ENCODE measurements around the gene KBTBD6.

The KBTBD6 gene

DNA sequence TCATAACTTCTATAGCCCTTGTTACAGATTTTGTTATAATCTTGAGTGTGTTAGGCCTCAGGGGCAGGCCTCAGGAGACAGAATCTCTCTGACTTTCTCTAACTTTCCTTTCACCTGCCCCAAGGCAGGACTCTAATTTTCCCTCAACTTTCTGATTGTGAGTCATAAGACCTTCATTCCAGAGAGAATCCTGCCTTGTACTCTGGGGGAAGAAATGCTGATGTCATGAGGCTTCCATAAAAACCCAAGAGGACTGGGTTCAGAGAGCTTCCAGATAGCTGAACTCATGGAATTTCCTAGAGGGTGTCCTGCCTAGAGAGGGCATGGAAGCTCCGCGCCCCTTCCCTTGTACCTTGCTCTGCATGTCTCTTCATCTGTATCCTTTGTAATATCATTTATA, 5.3 kb upstream of the KBTBD6 start:
- no peak overlapping the region for H3K4me3 ChIP-seq (ENCODE audit: low read depth, low read length)
- no peak for DNase-seq (ENCODE audit: low read depth)
- TF ChIP-seq POLR2A (IDR thresholded peaks at IDR 0.05; ENCODE audit: extremely low read depth, insufficient read length) (no peak), MYC (IDR thresholded peaks at IDR 0.05; ENCODE audit: low read depth, low read length) (no peak)
- TF ChIP-seq, protein P1, sequence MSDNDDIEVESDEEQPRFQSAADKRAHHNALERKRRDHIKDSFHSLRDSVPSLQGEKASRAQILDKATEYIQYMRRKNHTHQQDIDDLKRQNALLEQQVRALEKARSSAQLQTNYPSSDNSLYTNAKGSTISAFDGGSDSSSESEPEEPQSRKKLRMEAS (IDR thresholded peaks at IDR 0.05; ENCODE audit: low read depth, low read length), result no peak

DNA sequence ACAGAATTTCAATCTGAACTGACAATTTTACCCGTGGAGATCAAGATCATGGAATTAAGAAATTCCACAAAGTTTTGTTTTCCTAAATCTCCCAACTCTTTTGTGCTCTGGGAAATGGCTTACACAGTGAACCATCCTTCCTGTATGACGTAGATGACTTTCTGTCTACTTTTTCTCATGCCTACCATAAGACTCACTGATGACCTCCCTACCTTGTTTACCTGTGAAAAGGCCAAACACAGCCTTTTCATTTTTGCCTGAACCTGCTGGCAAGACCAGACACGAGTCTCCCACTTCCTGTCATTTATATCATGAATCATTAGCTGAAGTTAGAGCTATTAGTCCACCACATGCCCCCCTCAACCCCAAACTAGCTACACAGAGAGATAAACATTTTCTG, 4.6 kb upstream of the KBTBD6 start:
- H3K4me3 ChIP-seq (ENCODE audit: low read depth, low read length), result no peak overlapping the region
- DNase-seq (ENCODE audit: low read depth), result no peak
- TF ChIP-seq POLR2A (IDR thresholded peaks at IDR 0.05; ENCODE audit: extremely low read depth, insufficient read length) (no peak), MYC (IDR thresholded peaks at IDR 0.05; ENCODE audit: low read depth, low read length) (no peak)
- TF ChIP-seq, protein P2, sequence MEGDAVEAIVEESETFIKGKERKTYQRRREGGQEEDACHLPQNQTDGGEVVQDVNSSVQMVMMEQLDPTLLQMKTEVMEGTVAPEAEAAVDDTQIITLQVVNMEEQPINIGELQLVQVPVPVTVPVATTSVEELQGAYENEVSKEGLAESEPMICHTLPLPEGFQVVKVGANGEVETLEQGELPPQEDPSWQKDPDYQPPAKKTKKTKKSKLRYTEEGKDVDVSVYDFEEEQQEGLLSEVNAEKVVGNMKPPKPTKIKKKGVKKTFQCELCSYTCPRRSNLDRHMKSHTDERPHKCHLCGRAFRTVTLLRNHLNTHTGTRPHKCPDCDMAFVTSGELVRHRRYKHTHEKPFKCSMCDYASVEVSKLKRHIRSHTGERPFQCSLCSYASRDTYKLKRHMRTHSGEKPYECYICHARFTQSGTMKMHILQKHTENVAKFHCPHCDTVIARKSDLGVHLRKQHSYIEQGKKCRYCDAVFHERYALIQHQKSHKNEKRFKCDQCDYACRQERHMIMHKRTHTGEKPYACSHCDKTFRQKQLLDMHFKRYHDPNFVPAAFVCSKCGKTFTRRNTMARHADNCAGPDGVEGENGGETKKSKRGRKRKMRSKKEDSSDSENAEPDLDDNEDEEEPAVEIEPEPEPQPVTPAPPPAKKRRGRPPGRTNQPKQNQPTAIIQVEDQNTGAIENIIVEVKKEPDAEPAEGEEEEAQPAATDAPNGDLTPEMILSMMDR (IDR thresholded peaks at IDR 0.05; ENCODE audit: low read depth, low read length), result no peak
- TF ChIP-seq, protein P1 (IDR thresholded peaks at IDR 0.05; ENCODE audit: low read depth, low read length), result no peak

DNA sequence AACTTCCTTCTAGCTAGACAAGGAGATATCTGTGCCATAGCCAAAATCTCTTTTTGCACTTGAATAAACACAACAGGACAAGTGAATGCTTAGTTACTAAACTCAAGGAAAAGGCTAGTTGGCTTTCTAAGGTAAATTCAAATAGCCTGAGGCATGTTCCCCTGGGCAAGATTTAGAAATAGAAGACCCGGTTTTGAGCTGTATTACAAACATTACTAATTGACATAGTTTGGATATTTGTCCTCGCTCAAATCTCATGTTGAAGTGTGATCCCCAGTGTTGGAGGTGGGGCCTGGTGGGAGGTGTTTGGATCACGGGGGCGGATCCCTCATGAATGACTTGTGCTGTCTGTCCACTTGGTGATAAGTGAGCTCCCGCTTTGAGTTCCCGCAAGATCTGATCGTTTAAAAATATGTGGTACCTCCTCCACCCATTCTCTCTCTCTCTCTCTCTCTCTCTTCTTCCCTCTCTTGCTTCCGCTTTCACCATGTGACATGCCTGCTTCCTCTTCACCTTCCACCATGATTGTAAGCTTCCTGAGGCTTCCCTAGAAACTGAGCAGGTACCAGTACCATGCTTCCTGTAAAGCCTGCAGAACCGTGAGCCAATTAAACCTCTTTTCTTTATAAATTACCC, 3.9 kb upstream of the KBTBD6 start:
- no peak for DNase-seq (ENCODE audit: low read depth)
- no peak overlapping the region for H3K4me3 ChIP-seq (ENCODE audit: low read depth, low read length)
- TF ChIP-seq, protein P1 (IDR thresholded peaks at IDR 0.05; ENCODE audit: low read depth, low read length), result no peak
- TF ChIP-seq MYC (IDR thresholded peaks at IDR 0.05; ENCODE audit: low read depth, low read length) (no peak), POLR2A (IDR thresholded peaks at IDR 0.05; ENCODE audit: extremely low read depth, insufficient read length) (no peak)
- TF ChIP-seq, protein P2 (IDR thresholded peaks at IDR 0.05; ENCODE audit: low read depth, low read length), result no peak

DNA sequence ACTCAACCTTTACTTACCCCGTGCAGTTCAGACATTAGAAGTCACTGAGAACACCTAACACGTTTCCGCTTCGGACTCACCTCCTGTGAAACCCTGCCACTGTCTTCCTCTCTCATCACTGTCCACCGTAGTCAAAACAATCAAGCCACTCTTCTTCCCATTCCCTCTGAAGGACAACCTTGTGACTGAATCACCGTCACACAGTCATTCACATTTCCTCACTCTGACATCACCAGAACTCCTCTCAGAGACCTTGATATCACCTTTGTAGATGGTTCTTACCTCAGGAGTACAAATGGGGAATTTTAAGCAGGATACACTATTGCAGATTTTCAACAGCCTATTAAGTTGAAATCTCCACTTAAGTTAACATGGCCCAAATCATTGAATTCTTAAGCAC, 1.3 kb upstream of the KBTBD6 start:
- peak overlapping the region; percentile 87 for H3K4me3 ChIP-seq (ENCODE audit: low read depth, low read length)
- TF ChIP-seq, protein P1 (IDR thresholded peaks at IDR 0.05; ENCODE audit: low read depth, low read length), result no peak
- TF ChIP-seq, protein P2 (IDR thresholded peaks at IDR 0.05; ENCODE audit: low read depth, low read length), result no peak
- TF ChIP-seq MYC (IDR thresholded peaks at IDR 0.05; ENCODE audit: low read depth, low read length), result no peak
- no peak for TF ChIP-seq POLR2A (IDR thresholded peaks at IDR 0.05; ENCODE audit: extremely low read depth, insufficient read length)
- no peak for DNase-seq (ENCODE audit: low read depth)

DNA sequence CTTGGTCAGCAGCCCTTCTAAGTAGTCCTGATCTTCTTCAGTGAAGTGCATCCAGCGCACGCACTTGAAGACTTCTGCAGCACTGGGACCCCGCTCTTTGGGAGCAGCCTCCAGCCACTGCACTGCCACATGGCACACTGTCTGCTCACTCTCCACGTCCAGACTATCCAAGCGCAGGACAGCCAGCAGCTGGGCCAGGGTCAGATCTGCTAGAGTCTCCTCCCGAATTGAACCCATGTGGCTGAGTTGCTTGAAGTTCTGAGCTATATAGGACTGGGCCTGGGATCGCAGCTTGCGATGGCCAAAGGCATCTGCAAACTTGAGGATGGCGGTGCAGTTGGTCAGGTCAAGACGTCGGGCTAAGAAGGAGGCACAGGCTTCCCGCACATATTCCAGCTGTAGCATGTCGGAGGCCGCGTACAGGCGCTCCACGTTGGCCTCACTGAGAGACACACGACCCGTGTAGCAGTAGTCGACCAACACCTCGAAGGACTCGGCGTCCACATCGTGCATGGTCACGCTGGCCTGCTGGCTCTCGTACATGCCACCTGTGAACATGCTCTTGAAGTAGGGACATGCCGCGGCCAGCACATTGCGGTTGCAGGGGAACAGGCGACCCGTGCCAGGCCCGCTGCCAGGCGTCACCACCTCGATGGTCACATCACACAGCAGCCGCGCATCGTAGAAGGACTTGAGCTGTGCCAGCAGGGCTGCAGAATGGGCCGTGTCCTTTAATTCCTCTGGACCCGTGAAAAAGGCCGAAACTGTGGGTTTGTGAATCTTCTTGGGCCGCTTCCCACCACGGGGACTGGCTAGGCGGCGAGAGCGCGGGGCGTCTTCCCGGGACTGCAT, 716 bp downstream of the KBTBD6 start:
- peak overlapping the region; percentile 87 for H3K4me3 ChIP-seq (ENCODE audit: low read depth, low read length)
- TF ChIP-seq, protein P1 (IDR thresholded peaks at IDR 0.05; ENCODE audit: low read depth, low read length), result peak; percentile 46
- DNase-seq (ENCODE audit: low read depth), result peak; percentile 39

DNA sequence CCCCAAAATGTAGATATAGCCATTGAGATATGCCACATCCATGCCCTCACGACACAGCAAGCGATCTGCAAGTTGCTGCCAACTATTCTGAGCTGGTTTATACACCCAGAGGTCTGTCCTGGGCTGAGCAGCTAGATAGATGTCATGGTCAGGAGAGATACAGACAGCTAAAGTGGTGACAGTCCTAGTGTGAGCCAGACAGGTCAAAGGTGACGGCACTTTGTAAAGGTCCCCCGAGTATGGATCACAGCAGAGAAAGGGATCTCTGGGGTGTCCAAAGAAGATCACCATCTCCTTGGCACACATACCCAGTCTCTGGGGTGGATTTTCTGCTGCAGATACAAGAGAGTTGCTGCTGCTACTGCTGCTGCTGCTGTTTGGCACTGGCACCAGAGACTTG, 1.4 kb downstream of the KBTBD6 start:
- DNase-seq (ENCODE audit: low read depth), result peak; percentile 22
- H3K4me3 ChIP-seq (ENCODE audit: low read depth, low read length), result peak overlapping the region; percentile 72

DNA sequence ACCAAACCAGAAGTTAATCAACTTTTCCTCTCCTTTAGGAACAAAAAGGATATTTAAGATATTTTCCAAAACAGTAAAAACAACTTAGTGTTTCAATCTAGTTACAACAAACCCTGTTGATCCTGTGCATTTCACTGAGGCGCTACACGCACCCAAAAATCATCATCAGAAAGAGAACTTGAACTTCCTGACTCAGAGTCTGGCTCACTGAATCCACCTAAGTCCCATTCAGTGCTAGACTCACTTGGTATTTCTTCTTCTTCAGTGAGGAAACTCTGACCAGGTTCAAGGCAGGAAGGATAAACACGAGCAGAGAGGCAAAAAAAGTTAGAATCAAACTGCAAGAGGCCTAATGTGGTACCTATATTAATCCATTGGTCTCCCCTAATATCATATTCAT, 2.2 kb downstream of the KBTBD6 start:
- TF ChIP-seq, protein P2 (IDR thresholded peaks at IDR 0.05; ENCODE audit: low read depth, low read length), result no peak
- TF ChIP-seq POLR2A (IDR thresholded peaks at IDR 0.05; ENCODE audit: extremely low read depth, insufficient read length), result no peak
- no peak for TF ChIP-seq MYC (IDR thresholded peaks at IDR 0.05; ENCODE audit: low read depth, low read length)
- TF ChIP-seq, protein P1 (IDR thresholded peaks at IDR 0.05; ENCODE audit: low read depth, low read length), result no peak
- peak overlapping the region; percentile 72 for H3K4me3 ChIP-seq (ENCODE audit: low read depth, low read length)
- DNase-seq (ENCODE audit: low read depth), result peak; percentile 66
